HG03442 (cell line): Measurements from ENCODE around the gene RAP2A.

ENCODE experiments used
- ATAC-seq: cut with Tn5 transposase; IDR thresholded peaks from one replicate; pipeline ENCODE4 v1.9.1; 2021; ENCODE audit warnings: mild to moderate bottlenecking, moderate library complexity; ENCODE audit not compliant: unreplicated experiment

The RAP2A gene

GRCh38 chr13:97422118-97423054, 11.6 kb upstream of the RAP2A start:
- ATAC-seq: no peak

GRCh38 chr13:97423300-97424045, 10.5 kb upstream of the RAP2A start:
- no peak for ATAC-seq

GRCh38 chr13:97425590-97425989, 8.4 kb upstream of the RAP2A start:
- no peak for ATAC-seq

- no peak for ATAC-seq
Measured at GRCh38 chr13:97426695-97427094, 7.3 kb upstream of the RAP2A start.

- no peak for ATAC-seq
Measured at GRCh38 chr13:97429681-97430081, 4.3 kb upstream of the RAP2A start.

GRCh38 chr13:97430296-97430695, 3.7 kb upstream of the RAP2A start:
- ATAC-seq: no peak

GRCh38 chr13:97431171-97431764, 2.7 kb upstream of the RAP2A start:
- ATAC-seq: no peak

DNA sequence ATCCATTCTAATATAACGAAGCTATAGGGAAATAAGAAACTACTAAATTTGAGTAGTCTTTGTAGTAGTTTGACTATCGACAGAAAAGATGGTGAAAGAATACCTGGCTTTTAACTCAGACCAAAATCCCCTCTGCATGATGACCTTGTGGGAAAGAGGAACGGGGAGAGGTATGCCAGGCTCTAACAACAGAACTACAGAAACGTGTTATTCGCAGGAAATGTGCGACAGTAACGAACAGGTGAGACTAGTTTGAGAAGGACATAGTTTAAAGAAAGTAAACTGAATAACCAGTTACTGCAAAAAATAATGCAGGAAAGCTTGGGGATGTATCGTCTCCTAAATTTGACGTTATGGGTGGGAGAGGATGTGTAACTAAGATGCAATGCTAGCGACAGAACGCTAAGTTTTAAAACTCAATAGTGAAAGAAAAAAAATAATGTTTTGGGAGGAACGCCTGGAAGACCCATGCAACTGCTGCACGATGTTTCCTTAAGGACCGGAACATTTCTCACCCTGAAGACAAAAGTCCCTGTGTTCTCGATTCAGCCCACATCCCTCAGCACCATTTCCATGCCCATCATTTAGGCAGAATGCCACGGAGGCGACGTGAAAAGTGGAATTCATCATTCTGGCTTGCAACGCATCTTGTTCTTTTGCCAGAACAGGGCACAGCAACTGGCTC, 1.6 kb upstream of the RAP2A start:
- no peak for ATAC-seq

- peak; percentile 75 for ATAC-seq
Measured at GRCh38 chr13:97432917-97433726, 847 bp upstream of the RAP2A start.

DNA sequence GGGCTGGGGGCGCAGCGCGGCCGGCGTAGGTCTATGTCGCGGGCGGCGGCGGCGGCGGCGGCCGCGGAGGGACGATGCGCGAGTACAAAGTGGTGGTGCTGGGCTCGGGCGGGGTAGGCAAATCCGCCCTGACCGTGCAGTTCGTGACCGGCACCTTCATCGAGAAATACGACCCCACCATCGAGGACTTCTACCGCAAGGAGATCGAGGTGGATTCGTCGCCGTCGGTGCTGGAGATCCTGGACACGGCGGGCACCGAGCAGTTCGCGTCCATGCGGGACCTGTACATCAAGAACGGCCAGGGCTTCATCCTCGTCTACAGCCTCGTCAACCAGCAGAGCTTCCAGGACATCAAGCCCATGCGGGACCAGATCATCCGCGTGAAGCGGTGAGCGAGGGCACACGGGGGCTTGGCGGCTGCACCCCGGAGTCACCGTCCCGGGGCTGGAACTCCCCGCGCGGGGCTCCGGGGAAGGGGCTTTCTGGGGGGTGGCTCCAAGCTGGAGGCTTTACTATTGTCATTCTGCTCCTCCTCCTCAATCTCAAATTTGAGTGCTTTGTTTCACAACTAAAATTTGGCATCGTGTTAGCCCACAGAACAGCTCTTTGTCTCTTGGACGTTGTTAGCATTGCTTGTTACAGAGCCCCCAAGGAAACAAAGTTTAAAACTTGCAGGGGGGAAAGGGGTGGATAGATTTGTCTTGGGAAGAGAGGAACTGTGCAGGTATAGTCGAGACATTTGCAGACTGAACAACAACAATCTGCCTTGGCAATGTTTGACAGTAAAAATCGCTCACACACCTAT, 630 bp downstream of the RAP2A start:
- ATAC-seq: peak; percentile 1

DNA sequence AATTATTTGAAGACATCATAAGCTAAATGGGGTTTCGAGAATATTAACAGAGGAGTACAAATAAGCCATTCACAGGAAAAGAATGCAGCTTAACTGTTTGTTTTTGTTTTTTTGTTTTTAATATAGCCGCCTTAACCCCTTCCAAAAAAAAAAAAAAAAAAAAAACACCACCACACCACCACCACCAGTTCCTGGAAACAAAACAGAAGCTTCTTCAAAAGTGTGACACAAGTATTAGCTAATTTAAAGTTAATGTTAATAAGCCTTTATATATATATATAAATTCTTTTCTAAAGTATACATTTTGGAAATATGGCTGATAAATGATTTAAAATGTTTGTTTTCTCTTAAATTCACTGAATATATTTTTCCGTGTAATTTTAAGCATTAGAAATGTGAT, 1.4 kb downstream of the RAP2A start:
- no peak for ATAC-seq

GRCh38 chr13:97435794-97436193, 1.8 kb downstream of the RAP2A start:
- no peak for ATAC-seq

DNA sequence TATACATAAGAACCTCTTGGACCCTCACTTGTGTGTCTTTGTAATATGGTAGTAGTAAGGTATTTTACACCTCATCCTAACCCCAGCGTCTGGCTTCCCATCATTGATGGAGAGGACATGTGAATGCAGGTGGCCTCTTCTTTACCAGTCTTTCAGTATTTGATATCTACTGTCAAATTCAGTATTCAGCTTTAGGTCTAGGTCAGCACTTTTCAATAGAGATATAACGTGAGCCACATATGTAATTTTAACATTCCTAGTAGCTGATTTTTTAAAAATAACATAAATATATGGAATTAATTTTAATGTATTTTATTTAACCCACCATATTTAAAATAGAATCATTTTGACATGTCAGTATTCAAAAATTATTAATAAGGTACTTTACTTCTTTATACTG, 2.9 kb downstream of the RAP2A start:
- ATAC-seq: no peak

DNA sequence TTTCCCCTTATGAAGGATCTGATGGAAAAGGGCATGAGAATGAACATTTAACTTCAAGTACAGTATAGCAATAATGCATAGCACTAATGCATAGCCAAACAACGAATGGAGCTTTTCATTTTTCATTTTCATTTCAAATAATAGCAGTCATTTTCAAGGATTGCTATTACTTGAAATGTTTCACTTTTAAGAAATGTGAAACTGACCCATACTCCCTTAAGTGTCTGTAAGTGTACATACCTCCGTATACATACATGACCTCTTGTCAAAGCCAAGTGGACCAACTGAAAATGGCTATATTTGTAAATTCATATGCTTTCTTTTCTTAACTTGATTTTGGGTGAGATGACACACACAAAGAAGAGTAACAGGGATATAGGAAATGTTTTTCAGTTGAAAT, 3.8 kb downstream of the RAP2A start:
- ATAC-seq: no peak

- no peak for ATAC-seq
Measured at GRCh38 chr13:97438856-97439595, 5.1 kb downstream of the RAP2A start.

GRCh38 chr13:97440598-97441170, 6.7 kb downstream of the RAP2A start:
- no peak for ATAC-seq

DNA sequence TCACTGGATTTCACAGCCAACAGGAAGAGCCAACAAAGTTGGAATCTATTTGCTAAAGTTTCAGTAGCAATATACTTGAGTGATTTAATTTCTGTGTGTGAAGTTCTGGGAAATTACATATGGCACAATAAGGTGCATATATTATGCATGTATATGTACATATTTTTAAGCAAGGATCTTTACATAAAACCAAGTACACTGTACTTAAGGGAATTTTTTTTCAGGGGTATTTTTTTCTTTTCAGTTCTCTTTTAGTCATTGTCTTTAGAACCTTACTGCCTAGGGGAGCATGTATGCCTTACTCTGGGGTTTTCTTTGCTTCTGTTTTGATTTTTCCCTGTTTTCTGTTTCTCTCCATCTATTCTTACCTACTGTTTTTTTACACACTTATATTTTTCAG, 7.4 kb downstream of the RAP2A start:
- peak; percentile 69 for ATAC-seq

- no peak for ATAC-seq
Measured at GRCh38 chr13:97445522-97446187, 11.7 kb downstream of the RAP2A start.
